Stimulated activated CD4-positive, alpha-beta T cell treated with anti-CD3 and anti-CD28 coated beads, Interleukin-12 subunit alpha, Interleukin-12 subunit beta, amount 100 ng/mL, for 24 hours (primary cell): ENCODE measurements around the gene KLK13.

Source experiments
- DNase-seq, 2 experiments: peaks; one replicate each; pipeline ENCODE4 v3.0.0-alpha.2; 2020; ENCODE audit warnings: low read depth in 2 of 2

KLK13 gene, protein sequence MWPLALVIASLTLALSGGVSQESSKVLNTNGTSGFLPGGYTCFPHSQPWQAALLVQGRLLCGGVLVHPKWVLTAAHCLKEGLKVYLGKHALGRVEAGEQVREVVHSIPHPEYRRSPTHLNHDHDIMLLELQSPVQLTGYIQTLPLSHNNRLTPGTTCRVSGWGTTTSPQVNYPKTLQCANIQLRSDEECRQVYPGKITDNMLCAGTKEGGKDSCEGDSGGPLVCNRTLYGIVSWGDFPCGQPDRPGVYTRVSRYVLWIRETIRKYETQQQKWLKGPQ

GRCh38 chr19:51064534-51065220 is at the start of gene KLK13:
Gene KLK13 (minus strand): TSS chr19:51065092. CDS start chr19:51065067, 25 bp downstream.
- no peak for DNase-seq

DNA sequence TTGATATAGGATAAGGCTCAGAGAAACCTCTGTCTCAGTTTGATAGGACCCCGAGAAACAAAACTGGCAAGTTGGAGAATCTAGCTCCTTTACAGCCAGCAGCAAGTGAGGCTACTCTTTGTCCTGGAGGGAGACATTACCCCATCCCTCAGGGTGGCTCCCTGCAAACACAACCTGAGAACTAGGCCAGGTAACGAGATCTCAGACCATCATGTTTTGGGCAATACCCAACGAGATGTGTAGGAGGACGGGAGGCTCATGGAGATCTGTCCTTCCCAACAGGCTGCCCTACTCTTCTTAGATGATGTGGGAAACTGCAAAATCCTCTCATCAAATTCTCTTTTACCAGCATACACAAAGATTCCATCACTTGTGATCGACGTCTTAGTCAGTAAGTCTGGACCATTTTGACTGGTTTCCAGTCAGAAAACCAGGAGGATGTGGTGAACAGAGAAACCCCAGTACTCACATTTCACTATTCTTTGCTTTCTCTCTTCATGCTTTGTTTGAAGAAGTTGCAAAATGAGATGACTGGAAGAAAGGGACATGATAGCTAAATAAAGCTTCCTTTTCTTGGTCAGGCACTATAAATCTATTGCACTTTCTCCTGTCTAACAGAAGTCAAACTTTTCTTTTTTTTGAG is 49.3 kb upstream of the KLK13 start:
- no peak for DNase-seq

DNA sequence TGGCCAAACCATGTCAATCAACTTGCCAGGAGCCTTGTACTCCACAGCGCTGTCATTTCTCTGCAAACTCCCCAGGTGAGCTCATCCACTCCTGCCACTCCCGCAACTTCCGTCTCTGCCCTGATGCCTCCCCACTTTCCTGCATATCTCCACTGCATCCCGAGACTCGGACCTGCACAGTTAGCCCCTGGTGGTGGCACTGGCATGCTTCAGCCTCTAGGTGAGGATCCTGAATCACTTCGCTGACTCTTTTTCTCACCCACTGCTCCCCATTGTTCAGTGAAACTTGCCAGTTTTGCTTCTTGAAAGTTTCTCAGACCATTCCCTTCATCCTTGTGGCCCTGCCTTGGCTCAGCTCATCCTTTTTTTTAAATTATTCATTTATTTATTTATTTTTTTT is 46.7 kb upstream of the KLK13 start:
- DNase-seq = no peak

- no peak for DNase-seq
Measured at GRCh38 chr19:51110666-51110971, 45.7 kb upstream of the KLK13 start.

- DNase-seq = no peak
Measured at GRCh38 chr19:51108805-51109146, 43.9 kb upstream of the KLK13 start.

DNA sequence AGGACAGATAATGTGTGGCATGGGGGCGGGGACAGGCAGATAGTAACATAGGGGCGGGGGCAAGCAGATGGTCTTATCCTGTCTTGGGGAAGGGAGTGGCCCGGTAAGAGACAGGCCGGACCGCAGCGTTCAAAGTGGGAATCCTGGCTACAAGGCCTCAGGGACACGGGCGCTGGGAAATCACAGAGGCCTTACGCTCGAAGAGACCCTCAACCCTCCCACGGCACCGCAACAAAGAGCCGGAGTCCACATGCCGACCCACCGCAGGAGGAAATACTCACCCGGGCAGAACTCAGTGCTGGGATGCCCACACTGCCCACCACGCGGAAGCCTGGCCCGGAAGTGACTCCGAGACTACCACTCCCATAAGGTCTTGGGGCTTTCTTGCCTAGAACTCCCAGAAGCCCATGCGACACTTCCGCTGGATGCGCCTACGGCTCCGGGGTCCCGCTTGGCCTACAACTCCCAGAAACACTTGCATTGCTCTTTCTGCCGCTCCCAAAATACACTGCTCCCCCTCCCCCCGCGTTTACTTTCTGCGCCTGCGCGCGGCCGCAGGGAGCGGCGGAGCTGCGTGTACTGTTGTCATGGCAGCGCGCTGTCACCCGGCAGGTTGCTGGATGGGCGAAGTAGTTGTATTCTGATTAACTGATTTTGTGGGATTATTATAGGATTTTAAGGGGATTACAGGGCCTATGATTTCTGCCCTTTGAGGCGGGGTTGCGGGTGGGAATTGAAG is 43.3 kb upstream of the KLK13 start, which contains the start of gene CTU1:
Gene CTU1 (minus strand): TSS at position 344 of the 739 bp plus-strand sequence. CDS start 3,840 bp downstream, outside the sequence.
- DNase-seq = peak; percentile 96 to 97

DNA sequence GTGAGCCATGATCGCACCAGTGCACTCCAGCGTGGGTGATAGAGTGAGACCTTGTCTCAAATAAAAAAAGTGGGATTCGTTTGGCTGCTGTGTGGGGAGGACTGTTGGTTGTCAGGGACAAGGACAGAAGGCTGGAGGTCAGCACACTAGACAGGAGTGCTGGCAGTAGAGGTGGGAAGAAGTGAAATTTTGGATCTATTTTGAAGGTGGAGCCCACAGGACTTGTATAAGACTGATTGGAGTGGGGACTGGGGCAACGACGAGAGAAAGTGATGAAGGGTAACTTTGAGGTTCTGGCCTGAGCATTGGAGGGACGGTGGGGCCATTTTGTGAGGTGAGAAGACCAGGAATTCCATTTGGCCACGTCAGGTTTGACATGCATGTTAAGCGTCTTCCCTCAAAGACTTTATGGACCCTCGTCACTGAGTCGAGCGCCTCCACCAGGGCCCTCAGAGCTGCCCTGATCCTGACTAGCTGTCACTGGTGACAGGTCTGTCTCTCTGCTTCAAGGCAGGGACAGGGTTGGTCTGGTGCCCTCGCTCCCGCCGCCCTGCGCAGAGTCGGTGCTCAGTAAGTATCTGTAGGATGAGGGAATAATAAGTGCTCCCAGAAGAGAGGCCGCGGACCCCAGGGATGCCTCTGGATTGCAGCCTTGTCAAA is 42.6 kb upstream of the KLK13 start:
- DNase-seq = no peak

- no peak for DNase-seq
Measured at GRCh38 chr19:51103926-51104341, 39.0 kb upstream of the KLK13 start.

DNA sequence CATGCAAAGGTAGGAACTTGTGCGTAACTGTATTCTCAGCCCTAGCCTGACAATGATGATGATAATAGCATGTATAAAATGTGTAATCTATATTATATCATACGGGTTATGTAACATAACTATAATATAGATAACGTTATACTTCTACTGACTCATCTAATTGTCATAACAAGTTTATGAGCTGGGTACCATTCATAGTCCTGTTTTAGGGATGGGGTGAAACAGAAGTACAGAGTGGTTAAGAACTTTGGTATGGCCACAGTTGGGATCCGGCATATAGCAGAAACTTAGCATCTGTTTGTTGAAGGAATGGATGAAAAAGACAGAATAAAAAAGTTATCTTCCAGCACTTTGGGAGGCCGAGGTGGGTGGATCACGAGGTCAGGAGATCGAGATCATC is 38.1 kb upstream of the KLK13 start:
- DNase-seq = no peak

- no peak for DNase-seq
Measured at GRCh38 chr19:51101171-51101865, 36.4 kb upstream of the KLK13 start.

- no peak for DNase-seq
Measured at GRCh38 chr19:51100601-51101000, 35.7 kb upstream of the KLK13 start.

DNA sequence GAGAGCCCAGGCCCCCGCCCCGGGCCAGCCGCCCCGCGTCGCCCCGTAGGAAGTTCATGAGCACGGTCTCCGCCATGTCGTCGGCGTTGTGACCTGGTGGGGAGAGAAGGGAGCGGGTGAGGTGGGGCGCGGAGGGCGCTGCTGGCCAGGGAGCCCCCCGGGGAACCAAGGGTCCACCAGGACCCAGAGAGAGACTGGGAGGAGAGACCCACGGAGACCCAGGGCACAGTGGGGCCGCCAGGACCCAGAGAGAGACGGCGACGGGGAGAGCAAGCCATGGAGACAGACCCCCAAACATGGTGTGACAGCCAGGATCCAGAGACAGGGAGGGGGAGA is 34.1 kb upstream of the KLK13 start:
- no peak for DNase-seq

GRCh38 chr19:51098365-51099046 is 33.6 kb upstream of the KLK13 start:
- DNase-seq = no peak

GRCh38 chr19:51097796-51098195 is 32.9 kb upstream of the KLK13 start:
- no peak for DNase-seq

DNA sequence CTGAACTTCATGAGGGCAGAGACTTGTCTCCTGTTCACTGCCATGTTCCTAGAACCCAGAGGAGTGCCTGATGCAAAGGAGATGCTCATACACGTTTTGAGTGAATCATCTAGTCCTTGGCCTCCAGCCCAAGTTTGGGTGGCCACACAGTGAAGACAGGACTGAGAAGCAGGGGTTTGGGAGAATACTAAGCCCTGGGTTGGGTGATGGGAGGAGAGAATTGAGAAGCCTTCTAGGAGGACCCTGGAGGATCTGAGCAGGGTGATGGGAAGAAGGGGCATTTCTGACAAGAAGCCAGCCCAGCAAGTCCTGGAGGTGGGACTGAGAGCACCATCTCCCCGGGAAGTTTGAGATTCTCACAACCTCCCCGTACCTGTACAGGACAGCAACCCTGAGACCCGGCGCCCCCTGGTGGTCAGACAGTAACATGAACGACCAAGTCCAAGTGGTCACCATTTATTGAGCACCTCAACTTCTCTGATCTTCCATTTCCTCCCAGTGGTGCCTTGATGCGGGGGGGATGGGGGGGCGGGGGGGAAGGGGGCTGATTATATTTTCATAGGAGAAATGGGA is 32.4 kb upstream of the KLK13 start:
- DNase-seq = peak; percentile 28 to 70

GRCh38 chr19:51096473-51097165 is 31.7 kb upstream of the KLK13 start:
- DNase-seq = no peak

GRCh38 chr19:51094696-51095279 is 29.9 kb upstream of the KLK13 start:
- DNase-seq = no peak

DNA sequence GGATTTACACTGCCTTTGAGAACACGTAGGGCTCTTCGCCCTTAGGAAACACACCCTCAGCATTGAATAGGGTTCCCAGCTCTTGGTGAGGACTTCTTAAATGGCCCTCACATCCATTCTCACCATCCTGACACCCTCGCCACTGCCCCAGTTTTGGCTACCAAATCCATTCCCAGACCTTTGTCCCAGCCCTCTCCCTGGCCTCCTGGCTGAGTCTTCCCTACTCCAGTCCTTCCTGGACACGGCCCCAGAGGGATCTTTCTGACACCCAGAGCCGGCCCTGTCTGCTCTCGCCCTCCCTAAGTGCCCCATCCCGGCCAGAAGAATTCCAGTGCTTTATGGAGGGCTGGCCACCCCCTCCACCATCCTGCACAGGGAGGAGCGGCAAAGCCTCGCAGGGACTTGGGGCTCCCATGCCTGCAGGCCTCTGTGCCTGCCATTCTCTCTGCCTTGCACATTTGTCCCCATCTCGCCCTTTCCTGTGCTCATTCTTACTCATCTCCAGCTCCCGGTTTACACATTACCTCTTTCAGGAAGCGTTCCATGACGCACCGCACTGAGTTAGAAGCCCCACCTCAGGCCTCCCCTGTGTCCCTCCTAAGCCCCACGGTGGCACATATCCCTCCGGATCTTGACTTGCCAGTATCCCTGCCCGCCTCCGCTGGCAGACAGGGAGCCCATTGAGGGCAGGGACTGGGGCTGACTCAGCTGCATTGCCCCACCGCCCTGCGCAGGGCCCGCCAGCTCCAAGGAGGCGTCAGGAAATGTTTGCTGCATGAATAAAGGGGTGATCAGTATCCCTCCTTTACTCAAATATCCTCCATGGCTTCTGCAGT is 28.8 kb upstream of the KLK13 start:
- DNase-seq = no peak

GRCh38 chr19:51093101-51093500 is 28.2 kb upstream of the KLK13 start:
- DNase-seq = no peak
